DOHH2 (cell line): ENCODE data around the gene AFDN.

Source experiments
- H3F3A ChIP-seq: fragments of 200-600 bp; sonication (generic), shearing (Covaris generic); 2 replicates; pipeline ENCODE4 v1.6.0; 2016; ENCODE audit warnings: antibody characterized with exemption, mild to moderate bottlenecking; ENCODE audit not compliant: control insufficient read depth, insufficient read depth
- H3K27ac ChIP-seq: fragments of 200-600 bp; sonication (generic); 2 replicates; pipeline ENCODE4 v1.5.1; 2014; ENCODE audit warnings: low read depth, mild to moderate bottlenecking, low read length, moderate library complexity
- H3K27me3 ChIP-seq: fragments of 200-600 bp; sonication (generic); 2 replicates; pipeline ENCODE4 v1.6.1; 2014; ENCODE audit warnings: mild to moderate bottlenecking, low read length, mixed read lengths; ENCODE audit not compliant: control insufficient read depth
- H3K36me3 ChIP-seq: fragments of 200-600 bp; sonication (generic); 2 replicates; pipeline ENCODE4 v1.6.1; 2014; ENCODE audit warnings: mild to moderate bottlenecking, low read length, moderate library complexity, mixed read lengths; ENCODE audit not compliant: control insufficient read depth
- H3K4me1 ChIP-seq: fragments of 200-600 bp; sonication (generic); 2 replicates; pipeline ENCODE4 v1.6.1; 2014; ENCODE audit warnings: mild to moderate bottlenecking, low read length, mixed read lengths; ENCODE audit not compliant: control insufficient read depth
- H3K4me2 ChIP-seq: fragments of 200-600 bp; sonication (generic); 2 replicates; pipeline ENCODE4 v1.6.0; 2014; ENCODE audit warnings: mild to moderate bottlenecking, low read length, moderate library complexity
- H3K4me3 ChIP-seq: fragments of 200-600 bp; sonication (generic); 2 replicates; pipeline ENCODE4 v1.5.1; 2014; ENCODE audit warnings: mild to moderate bottlenecking, low read length, mixed read lengths
- H3K79me2 ChIP-seq: fragments of 200-600 bp; sonication (generic); 2 replicates; pipeline ENCODE4 v1.6.1; 2014; ENCODE audit warnings: mild to moderate bottlenecking, low read length, mixed read lengths; ENCODE audit not compliant: control insufficient read depth
- H3K9me2 ChIP-seq: fragments of 200-600 bp; sonication (generic); replicated peaks from 2 replicates; pipeline ENCODE4 v1.6.1; 2014; ENCODE audit warnings: mild to moderate bottlenecking, low read length, mixed read lengths; ENCODE audit not compliant: control insufficient read depth
- H3K9me3 ChIP-seq: fragments of 200-600 bp; sonication (generic); 2 replicates; pipeline ENCODE4 v1.6.1; 2014; ENCODE audit warnings: antibody characterized with exemption, low read length, mixed read lengths; ENCODE audit not compliant: control insufficient read depth, insufficient read depth
- H4K20me1 ChIP-seq: fragments of 200-600 bp; sonication (generic); 2 replicates; pipeline ENCODE4 v1.6.0; 2014; ENCODE audit warnings: low read depth, mild to moderate bottlenecking, antibody characterized with exemption, low read length, moderate library complexity; ENCODE audit not compliant: control insufficient read depth, insufficient read depth
- EZH2phosphoT487 ChIP-seq: fragments of 200-600 bp; sonication (generic); IDR thresholded peaks from 2 replicates; pipeline ENCODE4 v1.6.1; 2017; ENCODE audit warnings: borderline replicate concordance, mild to moderate bottlenecking, antibody characterized with exemption, low read length, moderate library complexity, mixed read lengths
- TF ChIP-seq, protein P1 (sequence below): fragments of 200-600 bp; sonication (generic); IDR thresholded peaks from one replicate; pipeline ENCODE4 v1.5.1; 2014; ENCODE audit warnings: antibody characterized with exemption, mild to moderate bottlenecking, low read depth, low read length; ENCODE audit not compliant: poor library complexity, severe bottlenecking

The AFDN gene

DNA sequence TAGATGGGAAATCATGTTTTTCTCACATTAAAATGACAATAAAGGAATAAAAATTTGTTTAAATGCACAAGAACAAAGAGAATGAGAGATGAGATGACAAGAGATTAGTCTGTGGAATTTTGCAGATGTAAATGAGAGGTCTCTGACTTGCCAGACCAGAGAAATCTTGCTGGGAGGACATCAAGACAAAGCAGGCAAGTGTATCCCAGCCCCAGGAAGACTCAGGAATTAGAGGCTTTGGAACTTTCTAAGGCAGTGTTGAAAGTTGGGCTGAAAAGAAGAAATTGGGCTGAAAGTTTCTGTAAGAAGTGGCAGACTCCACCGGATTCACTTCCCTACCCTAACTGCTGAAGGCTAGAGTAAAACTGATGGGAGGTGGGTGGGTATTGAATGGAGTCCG is 54.6 kb downstream of the AFDN start:
- Histone ChIP-seq H3K4me2 (no peak overlapping the region), H3K79me2 (no peaks in the 10 kb centered on the region), H4K20me1 (no peaks in the 10 kb centered on the region), H3K27me3 (no peaks in the 10 kb centered on the region), H3K4me1 (no peaks in the 10 kb centered on the region), H3K36me3 (peaks cover 3% of the 10 kb centered on the region; the same call in 1 of the 2 replicates), H3K27ac (no peak overlapping the region), H3K9me3 (no peaks in the 10 kb centered on the region), H3K4me3 (no peak overlapping the region), H3K9me2 (no peaks in the 10 kb centered on the region), H3F3A (no peaks in the 10 kb centered on the region)
- no peak for TF ChIP-seq EZH2phosphoT487
- TF ChIP-seq, protein P1, sequence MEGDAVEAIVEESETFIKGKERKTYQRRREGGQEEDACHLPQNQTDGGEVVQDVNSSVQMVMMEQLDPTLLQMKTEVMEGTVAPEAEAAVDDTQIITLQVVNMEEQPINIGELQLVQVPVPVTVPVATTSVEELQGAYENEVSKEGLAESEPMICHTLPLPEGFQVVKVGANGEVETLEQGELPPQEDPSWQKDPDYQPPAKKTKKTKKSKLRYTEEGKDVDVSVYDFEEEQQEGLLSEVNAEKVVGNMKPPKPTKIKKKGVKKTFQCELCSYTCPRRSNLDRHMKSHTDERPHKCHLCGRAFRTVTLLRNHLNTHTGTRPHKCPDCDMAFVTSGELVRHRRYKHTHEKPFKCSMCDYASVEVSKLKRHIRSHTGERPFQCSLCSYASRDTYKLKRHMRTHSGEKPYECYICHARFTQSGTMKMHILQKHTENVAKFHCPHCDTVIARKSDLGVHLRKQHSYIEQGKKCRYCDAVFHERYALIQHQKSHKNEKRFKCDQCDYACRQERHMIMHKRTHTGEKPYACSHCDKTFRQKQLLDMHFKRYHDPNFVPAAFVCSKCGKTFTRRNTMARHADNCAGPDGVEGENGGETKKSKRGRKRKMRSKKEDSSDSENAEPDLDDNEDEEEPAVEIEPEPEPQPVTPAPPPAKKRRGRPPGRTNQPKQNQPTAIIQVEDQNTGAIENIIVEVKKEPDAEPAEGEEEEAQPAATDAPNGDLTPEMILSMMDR = no peak

DNA sequence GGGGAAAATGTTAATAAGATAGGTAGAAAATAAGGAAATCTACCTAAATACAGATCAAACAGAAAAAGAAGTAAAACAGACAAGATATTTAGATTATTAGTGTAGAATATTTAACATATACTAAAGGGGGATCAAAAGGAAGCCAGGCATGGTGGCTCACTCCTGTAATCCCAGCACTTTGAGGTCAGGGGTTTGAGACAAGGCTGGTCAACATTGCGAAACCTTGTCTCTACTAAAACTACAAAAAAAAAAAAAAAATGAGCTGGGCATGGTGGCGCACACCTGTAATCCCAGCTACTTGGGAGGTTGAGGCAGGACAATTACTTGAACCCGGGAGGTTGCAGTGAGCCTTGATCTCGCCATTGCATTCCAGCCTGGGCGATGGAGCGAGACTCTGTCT is 55.5 kb downstream of the AFDN start:
- H3F3A ChIP-seq = no peaks in the 10 kb centered on the region
- peaks cover 3% of the 10 kb centered on the region; the same call in 1 of the 2 replicates for H3K36me3 ChIP-seq
- TF ChIP-seq, protein P1 = no peak
- TF ChIP-seq EZH2phosphoT487 = no peak
- no peaks in the 10 kb centered on the region for H3K27me3 ChIP-seq
- no peak overlapping the region for H3K4me3 ChIP-seq
- no peaks in the 10 kb centered on the region for H3K9me2 ChIP-seq
- no peaks in the 10 kb centered on the region for H3K79me2 ChIP-seq
- H3K27ac ChIP-seq = no peak overlapping the region
- no peaks in the 10 kb centered on the region for H3K9me3 ChIP-seq
- H3K4me1 ChIP-seq = no peaks in the 10 kb centered on the region
- no peak overlapping the region for H3K4me2 ChIP-seq
- no peaks in the 10 kb centered on the region for H4K20me1 ChIP-seq

DNA sequence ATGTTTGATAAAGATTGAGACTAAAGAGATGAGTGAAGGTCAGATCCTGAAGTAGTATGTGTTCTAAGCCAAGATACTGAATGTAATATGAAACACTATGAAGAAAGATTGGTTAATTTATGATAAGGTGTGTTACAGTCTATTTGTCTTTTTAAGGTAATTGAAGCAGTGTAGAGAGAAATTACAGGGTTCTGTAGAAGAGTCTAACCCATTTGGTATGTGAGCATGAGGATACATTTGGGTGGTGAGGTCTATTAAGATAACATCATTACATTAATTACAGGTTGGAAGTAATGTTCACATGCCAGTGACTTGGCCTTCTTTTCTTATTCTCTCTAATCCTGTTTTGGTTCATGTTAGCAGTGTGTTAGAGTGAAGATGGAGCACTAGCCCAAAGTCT is 61.4 kb downstream of the AFDN start:
- Histone ChIP-seq H4K20me1 (no peaks in the 10 kb centered on the region), H3K36me3 (no peaks in the 10 kb centered on the region)

More for the DNA sequence above, 61.4 kb downstream of the AFDN start:
- Histone ChIP-seq H3K4me2 (no peak overlapping the region), H3K4me3 (no peak overlapping the region), H3K27ac (no peak overlapping the region), H3K9me3 (no peaks in the 10 kb centered on the region), H3K4me1 (no peaks in the 10 kb centered on the region), H3K79me2 (no peaks in the 10 kb centered on the region), H3K9me2 (no peaks in the 10 kb centered on the region), H3F3A (no peaks in the 10 kb centered on the region), H3K27me3 (no peaks in the 10 kb centered on the region)
- TF ChIP-seq, protein P1 = no peak
- TF ChIP-seq EZH2phosphoT487 = no peak
